ENCODE measurements around the gene TXNDC9.
"Not testable (repeated sequence)": the region's sequence is repeated elsewhere in the genome, so short reads cannot be mapped to it uniquely, and the experiment has no call there.

Gene TXNDC9

GRCh38 chr2:99317873-99318200, 18.3 kb downstream of the TXNDC9 start:
- not testable (repeated sequence) for DNase-seq

GRCh38 chr2:99317161-99317872, 18.8 kb downstream of the TXNDC9 start:
- DNase-seq: no peak

GRCh38 chr2:99301097-99301496, 35.0 kb downstream of the TXNDC9 start, which contains the start of gene LYG1:
TSS of gene LYG1 (minus strand) at chr2:99301197. CDS start at chr2:99295670, 5,527 bp downstream.
- DNase-seq: not testable (repeated sequence)

- no peak for DNase-seq
Observed at GRCh38 chr2:99299580-99299979, 36.6 kb downstream of the TXNDC9 start.

GRCh38 chr2:99297994-99298393, 38.1 kb downstream of the TXNDC9 start:
- no peak for DNase-seq

- DNase-seq: no peak
Observed at GRCh38 chr2:99285526-99285925, 50.6 kb downstream of the TXNDC9 start.

- no peak for DNase-seq
Observed at GRCh38 chr2:99279969-99280695, 56.0 kb downstream of the TXNDC9 start.

- no peak for DNase-seq
Observed at GRCh38 chr2:99278793-99279291, 57.3 kb downstream of the TXNDC9 start.

GRCh38 chr2:99278195-99278765, 57.9 kb downstream of the TXNDC9 start:
- not testable (repeated sequence) for DNase-seq

- no peak for DNase-seq
Observed at GRCh38 chr2:99275882-99276281, 60.3 kb downstream of the TXNDC9 start.

Data from activated T-cell treated with anti-CD3 and anti-CD28 coated beads for 4 hours (primary cell).